NCI-H1417 treated with DMSO at 0.1 percent for 48 hours (cell line): ENCODE data around the gene MAP4K4.

Experiments
- DNase-seq: peaks from one replicate; lab custom pipeline; 2025; lab: John Stamatoyannopoulos, UW

The MAP4K4 gene

GRCh38 chr2:101722864-101723263 is 25.4 kb downstream of the MAP4K4 start:
- no peak for DNase-seq

DNA sequence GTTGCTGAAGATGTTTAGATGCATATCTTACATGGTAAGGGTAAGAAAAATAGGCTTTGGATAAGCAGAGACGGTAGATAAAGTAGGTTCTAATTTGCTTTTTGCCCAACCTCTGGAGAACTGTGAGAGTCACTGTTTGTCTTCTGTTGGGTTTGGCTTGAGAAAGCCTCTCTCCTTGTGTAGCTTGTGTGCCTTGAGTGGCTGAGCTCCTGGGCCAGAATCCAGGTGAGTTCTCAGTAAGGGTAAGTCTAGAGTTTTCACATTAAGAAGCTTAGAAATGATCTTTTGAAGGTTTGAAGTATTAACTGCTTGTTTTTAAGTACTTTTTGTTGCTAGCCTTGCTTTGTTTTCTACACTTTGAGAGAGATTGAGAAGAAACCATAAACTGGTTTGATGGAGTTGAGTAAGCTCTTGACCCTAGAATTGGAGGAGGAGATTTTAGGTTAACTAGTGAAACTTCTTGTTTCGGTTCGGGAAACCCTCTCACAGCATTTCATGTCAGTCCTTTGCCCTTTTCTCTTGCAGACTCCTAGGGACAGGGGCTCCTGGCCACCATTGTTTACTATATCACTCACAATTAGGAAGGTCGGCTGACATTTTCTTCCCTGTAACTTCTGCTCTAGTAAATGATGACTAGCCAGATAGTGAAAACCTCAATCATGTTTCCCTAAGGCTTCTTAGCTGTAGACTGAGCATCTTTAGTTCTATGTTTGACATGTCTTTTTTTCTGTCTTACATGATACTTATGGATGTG is 26.0 kb downstream of the MAP4K4 start:
- no peak for DNase-seq

- DNase-seq = no peak
Observed at GRCh38 chr2:101724125-101724474, 26.6 kb downstream of the MAP4K4 start.

DNA sequence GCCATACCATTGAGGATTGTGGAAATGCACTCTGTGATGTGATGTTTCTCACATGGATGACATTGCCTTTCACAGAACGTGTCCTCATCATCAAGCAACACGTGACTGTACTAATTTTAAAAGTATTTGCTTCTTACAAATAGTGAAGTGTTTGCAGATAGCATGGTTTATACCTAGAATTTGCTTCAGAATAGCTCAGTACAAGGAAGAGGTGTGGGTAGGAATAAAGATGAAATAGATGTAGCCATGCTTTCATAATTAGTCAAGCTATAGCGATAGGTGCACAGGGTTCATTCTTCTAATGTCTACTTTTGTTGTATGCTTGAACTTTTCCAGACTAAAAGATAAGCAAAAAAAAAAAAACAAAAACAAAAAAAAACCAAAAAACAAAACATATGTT is 27.5 kb downstream of the MAP4K4 start:
- DNase-seq = no peak

DNA sequence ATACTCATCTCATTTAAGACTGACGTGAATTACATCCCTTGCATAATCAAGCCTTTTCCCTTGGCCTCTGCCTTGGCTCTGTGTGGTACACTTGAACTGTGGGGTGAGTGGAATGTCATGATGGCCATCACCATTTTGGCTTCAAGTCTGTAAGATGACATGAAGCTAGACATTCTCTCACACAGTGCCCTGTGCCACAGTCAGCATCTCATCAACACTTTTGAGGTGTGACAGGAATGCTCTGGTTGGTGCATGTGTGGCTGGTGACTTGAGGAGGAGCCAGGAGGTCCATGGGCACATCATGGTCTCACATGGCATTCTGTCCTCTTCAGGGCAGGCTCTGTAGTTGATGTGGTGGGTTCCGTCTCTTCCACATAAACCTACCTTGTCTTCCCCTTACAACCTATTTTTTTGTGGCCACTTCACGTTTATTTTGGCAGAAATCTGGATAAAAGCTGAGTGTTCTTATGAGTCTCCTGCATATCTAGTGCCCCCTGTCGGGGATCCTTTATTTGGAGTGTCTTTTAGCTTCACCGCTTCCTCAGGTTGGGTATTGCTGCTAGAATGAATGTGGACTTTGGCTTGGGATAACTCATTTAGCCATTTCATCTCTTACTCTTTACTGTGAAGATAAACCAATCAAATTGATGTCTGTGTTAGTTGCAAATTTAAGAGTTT is 28.1 kb downstream of the MAP4K4 start:
- DNase-seq = no peak

- DNase-seq = no peak
Observed at GRCh38 chr2:101728865-101729264, 31.4 kb downstream of the MAP4K4 start.

- no peak for DNase-seq
Observed at GRCh38 chr2:101729521-101730190, 32.1 kb downstream of the MAP4K4 start.

DNA sequence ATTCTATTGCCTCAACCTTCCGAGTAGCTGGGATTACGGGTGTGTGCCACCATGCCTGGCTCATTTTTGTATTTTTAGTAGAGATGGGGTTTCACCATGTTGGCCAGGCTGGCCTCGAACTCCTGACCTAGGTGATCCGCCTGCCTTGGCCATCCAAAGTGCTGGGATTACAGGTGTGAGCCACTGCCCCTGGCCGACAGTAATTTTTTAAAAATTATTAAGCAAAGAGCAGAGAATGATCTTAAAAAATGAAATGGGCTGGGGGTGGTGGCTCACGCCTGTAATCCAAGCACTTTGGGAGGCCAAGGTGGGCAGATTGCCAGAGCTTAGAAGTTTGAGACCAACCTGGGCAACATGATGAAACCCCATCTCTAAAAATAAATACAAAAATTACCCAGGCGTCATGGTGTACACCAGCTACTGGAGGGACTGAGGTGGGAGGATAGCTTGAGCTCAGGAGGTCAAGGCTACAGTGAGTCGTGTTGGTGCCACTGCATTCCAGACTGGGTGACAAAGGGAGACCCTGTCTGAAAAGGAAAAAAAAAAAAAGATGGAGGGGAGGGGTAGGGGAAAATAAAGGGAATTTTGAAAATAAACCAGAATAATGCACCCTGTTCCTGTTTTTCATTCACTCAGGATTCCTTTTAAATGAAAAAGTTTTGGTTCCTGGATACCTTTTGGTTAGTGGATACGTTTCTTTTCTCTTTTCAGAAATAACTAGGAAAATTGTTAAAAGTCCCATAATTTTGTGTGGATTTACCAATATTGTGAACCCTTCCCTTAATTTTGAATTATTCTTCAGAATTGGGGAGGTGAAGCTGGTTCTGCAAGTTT is 33.9 kb downstream of the MAP4K4 start:
- no peak for DNase-seq

DNA sequence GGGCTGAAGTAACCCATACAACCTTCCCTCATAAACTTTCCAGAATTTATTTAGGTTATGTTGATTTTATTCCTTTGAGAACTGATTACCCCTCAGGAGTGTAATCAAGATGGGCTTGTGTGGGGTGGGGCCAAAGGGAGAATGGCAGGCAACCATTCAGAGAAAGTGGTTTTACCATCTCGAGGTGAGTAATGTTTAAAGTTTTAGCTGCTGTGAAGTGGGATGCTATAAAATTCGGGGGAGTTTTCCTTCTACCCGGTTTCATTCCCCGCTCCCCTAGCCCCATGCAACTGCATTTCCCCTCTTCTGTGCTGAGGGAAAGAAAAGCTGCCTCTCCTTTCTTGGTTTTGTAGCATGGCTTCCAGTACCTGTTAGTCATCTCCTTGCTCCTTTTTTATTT is 34.7 kb downstream of the MAP4K4 start:
- DNase-seq = no peak

DNA sequence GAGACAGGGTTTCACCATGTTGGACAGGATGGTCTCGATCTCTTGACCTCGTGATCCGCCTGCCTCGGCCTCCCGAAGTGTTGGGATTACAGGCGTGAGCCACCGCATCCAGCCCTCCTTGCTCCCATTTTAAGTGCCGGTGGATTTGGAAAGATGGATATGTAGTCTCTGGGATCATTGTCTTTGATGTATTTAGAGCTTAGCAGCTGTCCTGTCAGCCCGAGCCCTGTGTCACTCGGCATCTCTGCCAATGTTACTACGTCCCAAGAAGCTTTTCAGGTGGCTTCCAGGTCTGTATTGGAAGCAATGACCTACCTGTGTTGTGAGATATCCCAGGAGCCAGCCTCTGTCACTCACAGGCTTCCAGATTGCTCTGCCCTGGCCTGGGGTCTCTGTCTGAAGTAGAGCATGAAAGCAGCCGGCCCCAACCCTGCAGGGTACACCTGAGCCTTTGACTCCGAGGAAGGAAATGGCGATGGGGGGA is 35.3 kb downstream of the MAP4K4 start:
- DNase-seq = no peak

DNA sequence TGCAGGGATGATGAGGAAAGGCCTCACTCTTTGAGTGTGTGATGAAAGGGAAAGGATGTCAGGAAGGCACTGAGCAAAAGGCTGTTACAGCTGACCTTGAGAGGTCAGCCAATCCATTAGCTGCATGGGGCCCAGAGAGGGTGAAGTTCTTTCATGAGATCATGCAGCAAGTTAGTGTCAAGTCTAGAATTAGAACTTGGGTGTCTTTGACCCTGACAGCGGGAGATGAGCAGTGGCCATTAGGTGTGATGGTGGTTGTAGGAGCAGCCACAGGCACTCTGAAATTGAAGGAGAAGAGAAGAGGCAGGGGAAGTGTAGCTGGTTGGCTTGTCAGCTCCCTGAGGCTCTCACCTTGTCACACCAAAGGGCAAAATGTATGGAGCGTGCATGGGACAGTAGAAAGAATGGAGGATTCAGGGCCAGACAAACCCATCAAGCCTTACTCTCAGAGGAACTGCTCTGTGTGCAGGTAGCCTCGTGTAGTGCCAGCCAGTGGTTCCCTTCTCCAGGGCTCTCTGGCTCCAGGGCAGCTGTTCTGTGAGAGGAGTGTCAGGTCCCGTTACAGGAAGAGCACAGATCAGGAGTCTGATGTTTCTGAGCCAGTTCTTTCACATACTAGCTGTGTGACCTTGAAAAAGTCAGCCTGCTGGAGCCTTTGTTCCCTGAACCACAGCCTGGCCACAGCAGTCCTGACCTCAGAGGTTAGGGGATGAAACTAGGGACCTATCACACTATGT is 35.9 kb downstream of the MAP4K4 start:
- no peak for DNase-seq

DNA sequence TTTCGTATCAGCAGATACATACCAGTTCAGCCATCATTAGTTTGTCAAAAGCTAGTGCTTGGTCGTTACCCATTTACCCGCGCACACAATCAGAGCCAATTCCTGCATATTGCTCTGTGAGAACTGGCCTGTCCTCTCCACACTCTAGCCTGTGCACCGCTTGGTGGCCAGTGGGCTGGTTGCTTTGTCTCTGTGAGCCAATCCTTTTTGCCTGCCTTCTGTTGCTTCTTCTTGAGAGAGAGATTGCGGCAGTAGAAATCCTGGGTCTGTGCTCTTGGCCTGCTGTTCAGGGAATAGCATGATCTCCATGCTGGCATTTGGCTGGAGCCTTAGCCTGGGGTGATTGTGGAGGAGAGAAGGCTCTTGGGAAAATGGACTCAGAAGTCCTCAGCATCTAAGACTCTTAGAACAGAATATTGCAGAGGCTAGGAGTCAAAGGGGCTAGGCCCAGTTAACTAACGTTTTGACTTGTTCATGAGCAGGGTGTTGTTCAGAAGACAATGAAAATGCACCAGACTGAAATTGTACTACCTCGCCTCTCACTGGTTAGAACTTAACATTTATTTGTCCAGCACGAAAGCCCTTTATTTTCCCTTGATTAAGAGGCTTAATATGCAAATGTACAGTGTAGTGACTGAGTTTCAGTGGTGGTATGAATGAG is 37.1 kb downstream of the MAP4K4 start:
- DNase-seq = no peak

- DNase-seq = no peak
Observed at GRCh38 chr2:101735166-101735533, 37.6 kb downstream of the MAP4K4 start.

DNA sequence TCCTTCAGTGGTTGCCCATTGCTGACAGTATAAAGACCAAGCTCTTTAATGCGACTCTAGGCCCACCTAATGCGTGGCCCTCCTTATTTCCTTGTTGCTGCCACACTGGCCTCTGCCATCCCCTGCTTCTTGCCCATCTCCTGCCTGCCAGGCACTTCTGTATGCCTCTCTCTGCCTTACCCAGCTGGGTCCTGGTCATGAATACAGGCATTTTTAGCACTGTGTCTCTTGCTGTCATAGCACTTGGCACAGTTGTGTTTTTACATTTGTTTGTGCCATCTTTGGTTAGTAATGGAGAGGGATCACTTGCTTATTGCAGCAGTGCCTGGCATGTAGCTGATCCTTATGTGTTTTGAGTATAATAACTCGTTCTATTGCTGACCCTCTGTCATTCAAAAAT is 38.7 kb downstream of the MAP4K4 start:
- DNase-seq = no peak

DNA sequence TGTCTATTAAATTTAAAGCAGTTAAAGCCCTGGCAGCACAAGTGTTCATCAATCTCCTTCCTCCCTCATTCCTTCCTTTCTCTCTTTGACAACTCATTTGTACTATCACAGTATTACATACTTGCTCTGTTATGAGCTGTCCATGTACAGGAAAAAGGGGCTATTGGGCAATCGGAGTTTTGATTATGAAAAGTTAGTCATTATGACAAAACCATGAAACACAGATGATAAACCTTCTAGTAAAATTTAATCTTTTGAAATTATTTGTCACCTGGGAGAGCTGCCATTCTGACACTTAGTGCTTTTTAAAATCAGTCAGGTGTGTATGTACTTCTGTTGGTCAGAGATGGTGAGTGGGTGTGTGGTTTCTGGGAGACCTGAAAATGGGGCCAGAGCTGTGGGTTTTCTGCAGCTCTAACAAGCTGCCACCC is 39.4 kb downstream of the MAP4K4 start:
- DNase-seq = no peak

DNA sequence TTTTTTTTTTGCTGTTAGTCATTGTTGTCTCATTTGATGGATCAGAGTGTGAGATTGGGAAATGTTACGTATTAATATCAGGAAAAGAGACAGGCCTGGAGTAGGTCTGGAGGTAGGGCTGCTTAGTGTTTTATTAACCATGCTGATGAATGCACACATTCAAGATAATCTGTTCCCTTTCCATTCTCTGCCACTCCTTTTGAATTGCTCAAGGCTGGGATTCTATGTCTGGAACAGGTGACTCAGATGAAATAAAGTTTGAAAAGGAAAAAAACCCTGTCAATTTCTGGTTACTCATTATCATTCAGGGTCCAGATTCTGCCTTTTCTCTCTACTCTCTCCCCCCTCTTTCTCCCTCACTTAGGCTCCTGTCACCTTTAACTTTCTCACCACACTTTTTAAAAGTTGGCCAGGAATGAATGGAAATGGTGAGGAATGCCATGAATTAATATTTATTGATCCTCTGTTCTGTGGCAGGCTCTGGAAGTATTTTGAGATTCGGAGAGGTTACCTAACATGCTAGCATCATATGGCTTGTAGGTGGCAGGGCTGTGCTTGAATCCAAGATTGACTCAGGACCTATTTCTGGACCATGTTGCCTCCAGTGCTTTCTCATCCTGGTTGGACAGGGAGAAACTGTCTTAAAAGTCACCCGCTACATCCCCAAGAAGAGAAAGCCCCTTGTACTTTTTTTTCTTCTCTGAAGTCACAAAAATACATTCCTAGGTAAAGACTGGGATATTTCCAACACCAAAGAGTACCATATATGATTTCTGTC is 40.2 kb downstream of the MAP4K4 start:
- DNase-seq = no peak

DNA sequence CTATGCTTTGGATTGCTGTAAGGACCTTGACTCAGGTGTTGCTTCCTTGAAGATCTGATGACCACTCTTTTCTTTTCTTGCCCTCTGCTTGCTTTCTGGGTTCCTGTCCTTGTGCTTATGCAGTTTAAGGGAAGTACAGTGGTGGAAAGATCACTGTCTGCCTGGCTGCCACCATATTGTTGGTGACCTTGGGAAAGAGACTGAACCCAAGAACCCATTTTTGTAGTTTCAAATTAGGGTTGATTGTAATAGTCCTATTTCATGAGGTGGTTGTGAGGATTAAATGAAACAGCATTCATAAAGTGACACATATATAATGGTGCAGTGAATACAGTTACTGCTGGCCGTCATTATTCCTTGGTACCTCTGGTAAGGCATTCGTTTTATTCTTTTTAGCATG is 41.1 kb downstream of the MAP4K4 start:
- no peak for DNase-seq

GRCh38 chr2:101740555-101740964 is 43.1 kb downstream of the MAP4K4 start:
- DNase-seq = no peak

DNA sequence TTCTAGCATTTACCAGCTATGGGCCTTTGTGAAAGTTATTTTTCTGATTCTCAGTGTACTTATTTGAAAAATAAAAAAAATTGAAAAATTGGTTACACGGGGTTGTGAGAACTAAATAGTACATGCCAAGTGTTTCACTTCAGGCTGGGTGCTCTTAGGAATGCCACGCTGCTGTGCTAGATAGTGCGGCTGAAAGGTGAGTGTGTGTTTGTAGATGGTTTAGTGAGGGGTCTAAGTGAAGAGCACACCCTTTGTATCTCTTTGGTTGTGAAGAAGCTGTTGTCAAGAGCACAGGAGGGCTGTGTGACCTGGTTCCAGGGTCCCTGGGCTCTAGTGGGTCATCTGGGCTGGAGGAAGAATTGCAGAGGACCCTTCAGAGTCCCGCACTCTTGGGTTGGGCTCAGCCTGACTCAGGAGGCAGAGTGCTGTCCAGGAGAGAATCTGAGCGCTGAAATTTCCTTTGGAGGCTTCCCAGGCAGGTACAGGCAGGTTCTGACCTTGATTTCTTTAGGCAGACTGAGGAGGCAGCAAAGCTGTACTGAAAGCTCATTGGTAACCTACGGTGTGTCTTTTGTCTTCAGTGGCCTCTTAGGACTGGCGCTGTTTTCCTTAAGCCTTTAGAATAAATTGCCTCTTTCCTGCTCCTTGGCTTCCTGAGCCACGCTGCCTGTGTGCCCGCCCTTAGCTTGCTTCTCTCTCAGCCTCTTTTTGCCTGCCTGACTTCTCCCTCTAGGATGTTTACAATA is 44.4 kb downstream of the MAP4K4 start:
- DNase-seq = no peak

DNA sequence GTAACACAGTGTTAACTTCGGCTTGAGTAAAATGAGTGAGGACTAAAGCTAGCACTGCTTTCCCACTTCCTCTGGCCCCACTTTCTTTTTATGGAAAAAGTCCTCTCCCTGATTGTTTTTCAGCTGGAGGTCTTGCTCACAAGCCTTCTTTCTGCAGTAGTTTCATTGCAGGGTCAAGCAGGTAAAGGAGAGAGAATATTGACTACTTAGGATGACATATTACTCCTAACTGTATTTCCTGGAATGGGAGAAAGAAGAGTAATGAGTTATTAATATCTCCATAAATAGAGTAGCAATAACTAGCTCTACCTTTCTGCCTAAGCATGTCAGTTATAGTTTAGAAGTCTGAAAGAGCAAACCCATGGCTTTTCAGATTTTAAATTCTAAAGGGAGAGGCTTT is 45.0 kb downstream of the MAP4K4 start:
- DNase-seq = no peak
